Neural cell (in vitro differentiated cells): Measurements from ENCODE around the gene ARMH3. TPM values are rescaled to one million over a fixed set of nuclear protein-coding genes. Genes with fewer than 3 reads are reported as not detected.

Experiments
- H2AFZ ChIP-seq: fragments of 200-600, 300-800 bp; sonication (generic), shearing (Covaris generic); 2 replicates; pipeline ENCODE4 v1.6.0; 2014; ENCODE audit warnings: low read depth, mild to moderate bottlenecking, antibody characterized with exemption, low read length, moderate library complexity
- H3F3A ChIP-seq: fragments of 200-600 bp; shearing (Covaris generic); 2 replicates; pipeline ENCODE4 v1.6.1; 2016; ENCODE audit warnings: mild to moderate bottlenecking, moderate library complexity, mixed read lengths, antibody characterized with exemption, low read length; ENCODE audit not compliant: insufficient read depth, poor library complexity, severe bottlenecking
- H3K27ac ChIP-seq: fragments of 200-600, 300-800 bp; sonication (generic), shearing (Covaris generic); 2 replicates; pipeline ENCODE4 v1.5.1; 2014; ENCODE audit warnings: mild to moderate bottlenecking, low read length, moderate library complexity
- H3K27me3 ChIP-seq: fragments of 300-800, 200-600 bp; sonication (generic), shearing (Covaris generic); 2 replicates; pipeline ENCODE4 v1.6.0; 2014; ENCODE audit warnings: mild to moderate bottlenecking, low read depth, low read length, moderate library complexity; ENCODE audit not compliant: insufficient read depth
- H3K36me3 ChIP-seq: fragments of 300-800, 200-600 bp; sonication (generic), shearing (Covaris generic); 2 replicates; pipeline ENCODE4 v1.5.1; 2014; ENCODE audit warnings: mild to moderate bottlenecking, antibody characterized with exemption, low read length, moderate library complexity; ENCODE audit not compliant: insufficient read depth
- H3K4me2 ChIP-seq: fragments of 300-800, 200-600 bp; sonication (generic), shearing (Covaris generic); 2 replicates; pipeline ENCODE4 v1.6.0; 2014; ENCODE audit warnings: mild to moderate bottlenecking, low read length
- H3K4me3 ChIP-seq: fragments of 300-800, 200-600 bp; sonication (generic), shearing (Covaris generic); 2 replicates; pipeline ENCODE4 v1.5.1; 2014; ENCODE audit warnings: mild to moderate bottlenecking, low read length, moderate library complexity
- H3K79me2 ChIP-seq: fragments of 200-600 bp; shearing (Covaris generic); replicated peaks from 2 replicates; pipeline ENCODE4 v1.6.0; 2014; ENCODE audit warnings: mild to moderate bottlenecking, low read length, moderate library complexity; ENCODE audit not compliant: insufficient read depth
- H3K9ac ChIP-seq: fragments of 300-800, 200-600 bp; sonication (generic), shearing (Covaris generic); 2 replicates; pipeline ENCODE4 v1.6.1; 2016; ENCODE audit warnings: mild to moderate bottlenecking, low read length, mixed read lengths
- H3K9me2 ChIP-seq: fragments of 200-600 bp; shearing (Covaris generic); 2 replicates; pipeline ENCODE4 v1.6.1; 2016; ENCODE audit warnings: mild to moderate bottlenecking, low read length, mixed read lengths; ENCODE audit not compliant: insufficient read depth
- H3K9me3 ChIP-seq: fragments of 200-600, 300-800 bp; sonication (generic), shearing (Covaris generic); 2 replicates; pipeline ENCODE4 v1.6.1; 2016; ENCODE audit warnings: mild to moderate bottlenecking, mixed run types, low read length, moderate library complexity, mixed read lengths
- H4K20me1 ChIP-seq: fragments of 200-600 bp; shearing (Covaris generic); 2 replicates; pipeline ENCODE4 v1.6.1; 2016; ENCODE audit warnings: mild to moderate bottlenecking, mixed run types; ENCODE audit not compliant: insufficient read depth
- CTCF ChIP-seq: fragments of 450-650 bp; IDR thresholded peaks from 2 replicates; pipeline ENCODE4 v1.5.1; 2014; ENCODE audit warnings: antibody characterized with exemption, mild to moderate bottlenecking, moderate library complexity; ENCODE audit not compliant: poor library complexity, severe bottlenecking
- EP300 ChIP-seq: fragments of 450-650 bp; conservative IDR thresholded peaks from 2 replicates; pipeline ENCODE4 v1.6.1; 2014; ENCODE audit warnings: antibody characterized with exemption, mild to moderate bottlenecking, moderate library complexity; ENCODE audit not compliant: poor library complexity, severe bottlenecking
- EZH2 ChIP-seq: fragments of 200-600, 300-800 bp; shearing (Covaris generic), sonication (generic); IDR thresholded peaks from 2 replicates; pipeline ENCODE4 v1.6.1; 2014; ENCODE audit warnings: antibody characterized with exemption, low read length, borderline replicate concordance, mild to moderate bottlenecking; ENCODE audit not compliant: insufficient read depth, poor library complexity, severe bottlenecking
- MXI1 ChIP-seq: fragments of 450-650 bp; conservative IDR thresholded peaks from 2 replicates; pipeline ENCODE4 v1.6.1; 2014; ENCODE audit warnings: antibody characterized with exemption, mild to moderate bottlenecking; ENCODE audit not compliant: poor library complexity, severe bottlenecking
- POLR2AphosphoS5 ChIP-seq: IDR thresholded peaks from 2 replicates; pipeline ENCODE4 v1.6.1; 2012
- RAD21 ChIP-seq: fragments of 450-650 bp; conservative IDR thresholded peaks from 2 replicates; pipeline ENCODE4 v1.6.1; 2014; ENCODE audit warnings: antibody characterized with exemption, mild to moderate bottlenecking, moderate library complexity
- REST ChIP-seq: IDR thresholded peaks from 2 replicates; pipeline ENCODE4 v1.6.1; 2012; ENCODE audit warnings: borderline replicate concordance
- SMC3 ChIP-seq: fragments of 450-650 bp; conservative IDR thresholded peaks from 2 replicates; pipeline ENCODE4 v1.6.1; 2014; ENCODE audit warnings: antibody characterized with exemption, mild to moderate bottlenecking, moderate library complexity; ENCODE audit not compliant: poor library complexity
- TAF1 ChIP-seq: IDR thresholded peaks from 2 replicates; pipeline ENCODE4 v1.6.1; 2012; ENCODE audit warnings: low read depth
- polyA plus RNA-seq: library from polyadenylated mRNA; depleted of rRNA; stranded (reverse); fragments of >200 nt; gene quantifications from 2 replicates; pipeline ENCODE4 v1.2.3, GENCODE V29; 2014

The ARMH3 gene
- polyA plus RNA-seq, 1 donor from 2014 or later: 13.4 TPM

- H3K36me3 ChIP-seq: peaks cover 8% of the 10 kb centered on the region
- H2AFZ ChIP-seq: no peak overlapping the region
- H4K20me1 ChIP-seq: no peaks in the 10 kb centered on the region
- no peak overlapping the region for H3K27ac ChIP-seq
- H3K79me2 ChIP-seq: no peaks in the 10 kb centered on the region
- H3F3A ChIP-seq: no peaks in the 10 kb centered on the region
- H3K9me2 ChIP-seq: no peaks in the 10 kb centered on the region
- TF ChIP-seq MXI1 (no peak), POLR2AphosphoS5 (no peak), EP300 (no peak), TAF1 (no peak), EZH2 (no peak), REST (no peak), RAD21 (no peak), SMC3 (no peak), CTCF (no peak)
- H3K4me3 ChIP-seq: no peak overlapping the region
- no peak overlapping the region for H3K4me2 ChIP-seq
- no peaks in the 10 kb centered on the region for H3K27me3 ChIP-seq
- H3K9me3 ChIP-seq: no peaks in the 10 kb centered on the region
- no peak overlapping the region for H3K9ac ChIP-seq
Measured at GRCh38 chr10:101997803-101998202, 58.2 kb downstream of the ARMH3 start.

GRCh38 chr10:101995451-101996063, 60.4 kb downstream of the ARMH3 start:
- Histone ChIP-seq H3K9ac (no peak overlapping the region), H3K79me2 (no peaks in the 10 kb centered on the region), H3K27ac (no peak overlapping the region), H3K9me3 (no peaks in the 10 kb centered on the region), H3K4me2 (no peak overlapping the region), H3F3A (no peaks in the 10 kb centered on the region), H2AFZ (no peak overlapping the region), H3K9me2 (no peaks in the 10 kb centered on the region), H4K20me1 (no peaks in the 10 kb centered on the region), H3K36me3 (peaks cover 4% of the 10 kb centered on the region), H3K27me3 (no peaks in the 10 kb centered on the region), H3K4me3 (no peak overlapping the region)
- TF ChIP-seq EP300 (no peak), EZH2 (no peak), SMC3 (no peak)
